Lung (tissue), 12 donors: ENCODE results near the gene ZBTB49. TPM values are rescaled to one million over a fixed set of nuclear protein-coding genes. Genes with fewer than 3 reads are reported as not detected.

ENCODE experiments used
- ATAC-seq: fragments of 200-7000 bp; cut with Tn5 transposase; one replicate; pipeline ENCODE4 v1.9.1; 2020; ENCODE audit warnings: moderate number of reproducible peaks; ENCODE audit not compliant: insufficient read depth, low FRiP score
- DNase-seq, 3 donors: peaks; one replicate each; pipeline ENCODE4 v3.0.0-alpha.2; 2013 to 2017
- H3K27ac ChIP-seq, 2 donors: one replicate each; pipeline ENCODE4 v1.5.1; 2013; ENCODE audit warnings: mild to moderate bottlenecking in 2 of 2, moderate library complexity in 2 of 2, control low read depth in 1 of 2, inconsistent platforms in 1 of 2, low read depth in 1 of 2, low read length in 1 of 2
- H3K27me3 ChIP-seq, 3 donors: one replicate each; pipeline ENCODE4 v1.5.1; 2013; ENCODE audit warnings: low read length in 2 of 3; ENCODE audit not compliant: control insufficient read depth in 3 of 3, insufficient read depth in 3 of 3
- H3K36me3 ChIP-seq, 4 donors: one replicate each; pipeline ENCODE4 v1.5.1; 2013; ENCODE audit warnings: low read length in 4 of 4, mild to moderate bottlenecking in 1 of 4, moderate library complexity in 1 of 4; ENCODE audit not compliant: control insufficient read depth in 4 of 4, insufficient read depth in 4 of 4
- H3K4me1 ChIP-seq, 5 donors: one replicate each; pipeline ENCODE4 v1.5.1; 2013; ENCODE audit warnings: low read length in 5 of 5, mild to moderate bottlenecking in 2 of 5, moderate library complexity in 1 of 5; ENCODE audit not compliant: control insufficient read depth in 5 of 5, insufficient read depth in 5 of 5
- H3K4me3 ChIP-seq: one replicate; pipeline ENCODE4 v1.5.1; 2013; ENCODE audit warnings: mild to moderate bottlenecking, control low read depth, moderate library complexity
- H3K9ac ChIP-seq, 2 donors: one replicate each; pipeline ENCODE4 v1.5.1; 2013; ENCODE audit warnings: low read length in 2 of 2, control low read depth in 1 of 2; ENCODE audit not compliant: insufficient read depth in 1 of 2
- H3K9me3 ChIP-seq, 4 donors: one replicate each; pipeline ENCODE4 v1.5.1; 2013; ENCODE audit warnings: low read length in 3 of 4, mild to moderate bottlenecking in 1 of 4, moderate library complexity in 1 of 4; ENCODE audit not compliant: control insufficient read depth in 4 of 4, insufficient read depth in 3 of 4
- WGBS, 2 donors: extraction: QIAGEN DNeasy Blood & Tissue Kit; methylation state at CpG; one replicate each; pipeline ENCODE4 v1.1.7; 2013; 5-methylcytosine and 5-hydroxymethylcytosine counted together
- polyA plus RNA-seq, 2 donors: library from polyadenylated mRNA; stranded (reverse); fragments of 200-250 nt; gene quantifications; one replicate each; pipeline ENCODE4 v1.2.1, GENCODE V29; 2013
- total RNA-seq, 2 donors: library from RNA; depleted of rRNA in 1 of 2; stranded (reverse); fragments of >200 nt in 1 of 2; gene quantifications; one replicate each; pipeline ENCODE4 v1.2.1, GENCODE V29; 2014 to 2021
- TF ChIP-seq, protein P1 (sequence below): IDR thresholded peaks from 2 replicates; pipeline ENCODE4 v1.5.1; 2012; ENCODE audit warnings: mild to moderate bottlenecking; ENCODE audit errors: control extremely low read depth, extremely low read depth
- donor health status: control.
- donor health status: control.
- donor health status: Bipolar disorder and iron deficiency.
- donor health status: healthy.
- donor health status: DM: yes; HTN: yes; CAD: no.

ZBTB49 gene
- total and polyA plus RNA-seq, 4 donors = 1.8 to 9.0 (median 4.1) TPM

DNA sequence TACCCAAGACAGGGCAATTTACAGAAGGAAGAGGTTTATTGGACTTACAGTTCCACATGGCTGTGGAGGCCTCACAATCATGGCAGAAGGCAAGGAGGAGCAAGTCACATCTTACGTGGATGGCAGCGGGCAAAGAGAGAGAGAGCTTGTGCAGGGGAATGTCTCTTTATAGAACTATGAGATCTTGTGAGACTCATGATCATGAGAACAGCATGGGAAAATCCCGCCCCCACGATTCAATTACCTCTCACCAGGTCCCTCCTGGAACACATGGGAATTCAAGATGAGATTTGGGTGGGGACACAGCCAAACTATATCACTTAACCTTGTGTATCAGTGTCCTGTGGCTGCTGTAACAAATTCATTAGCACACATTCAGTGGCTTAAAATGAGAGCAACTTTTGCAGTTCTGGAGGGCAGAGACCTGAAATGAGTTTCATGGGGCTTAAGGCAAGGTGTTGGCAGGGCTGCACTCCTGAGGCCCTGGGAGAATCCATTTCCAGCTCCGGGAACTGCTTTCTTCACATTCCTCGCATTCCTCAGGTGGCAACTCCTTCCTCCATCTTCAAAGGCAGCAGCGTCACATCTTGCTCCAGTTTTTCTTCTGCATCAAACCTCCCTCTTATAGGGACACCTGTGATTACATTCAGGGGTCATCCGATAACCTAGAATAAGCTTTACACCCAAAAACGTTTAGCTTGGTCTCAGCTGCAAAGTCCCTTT is 74.6 kb downstream of the ZBTB49 start:
- ATAC-seq = no peak

DNA sequence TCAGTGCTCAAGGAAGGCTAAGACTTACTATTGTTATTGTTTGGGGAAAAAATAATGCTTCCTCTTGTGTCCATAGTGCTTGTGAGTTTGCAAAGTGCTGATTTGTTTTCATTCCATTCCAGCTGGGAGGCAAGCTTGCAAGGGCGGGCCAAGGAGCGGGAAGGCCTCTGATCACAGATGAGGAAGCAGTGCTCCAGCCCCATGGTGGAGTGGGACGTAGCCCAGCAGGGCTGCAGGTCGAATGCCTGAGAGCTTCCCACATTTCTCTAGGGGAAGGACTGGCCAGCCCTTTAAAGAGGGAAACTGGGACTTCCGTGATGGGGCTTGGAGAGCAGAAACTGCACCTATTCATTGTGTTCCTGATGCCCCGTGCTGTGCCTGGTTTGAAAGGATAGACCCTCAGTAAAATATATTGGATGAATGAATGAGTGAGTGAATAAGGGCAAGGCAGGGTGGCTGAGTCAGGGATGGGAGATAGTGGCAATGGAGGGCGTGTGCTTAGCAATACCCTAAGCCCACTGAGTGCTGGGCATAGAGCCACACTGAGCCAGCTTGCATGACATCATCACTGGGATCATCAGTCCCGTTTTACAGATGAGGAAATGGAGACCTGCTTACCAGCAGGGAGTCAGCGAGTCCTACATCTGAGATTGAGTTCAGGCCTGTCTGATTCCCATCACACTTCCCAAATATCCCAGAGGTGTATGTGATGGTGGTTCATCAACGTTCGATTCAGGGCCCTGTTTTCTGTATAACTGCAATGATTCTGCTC is 78.9 kb downstream of the ZBTB49 start:
- Histone ChIP-seq H3K27me3 (no peaks in the 10 kb centered on the region), H3K9ac (no peak overlapping the region), H3K36me3 (no peaks in the 10 kb centered on the region), H3K27ac (no peak overlapping the region), H3K4me1 (no peaks in the 10 kb centered on the region), H3K4me3 (peak overlapping the region; percentile 8), H3K9me3 (peaks cover 0 to 7% (median 0%) of the 10 kb centered on the region in 4 donors)
- no peak for DNase-seq
- 72 to 81% methylated on average over 11 of the region's 11 CpGs for WGBS, 2 donors
- TF ChIP-seq, protein P1, sequence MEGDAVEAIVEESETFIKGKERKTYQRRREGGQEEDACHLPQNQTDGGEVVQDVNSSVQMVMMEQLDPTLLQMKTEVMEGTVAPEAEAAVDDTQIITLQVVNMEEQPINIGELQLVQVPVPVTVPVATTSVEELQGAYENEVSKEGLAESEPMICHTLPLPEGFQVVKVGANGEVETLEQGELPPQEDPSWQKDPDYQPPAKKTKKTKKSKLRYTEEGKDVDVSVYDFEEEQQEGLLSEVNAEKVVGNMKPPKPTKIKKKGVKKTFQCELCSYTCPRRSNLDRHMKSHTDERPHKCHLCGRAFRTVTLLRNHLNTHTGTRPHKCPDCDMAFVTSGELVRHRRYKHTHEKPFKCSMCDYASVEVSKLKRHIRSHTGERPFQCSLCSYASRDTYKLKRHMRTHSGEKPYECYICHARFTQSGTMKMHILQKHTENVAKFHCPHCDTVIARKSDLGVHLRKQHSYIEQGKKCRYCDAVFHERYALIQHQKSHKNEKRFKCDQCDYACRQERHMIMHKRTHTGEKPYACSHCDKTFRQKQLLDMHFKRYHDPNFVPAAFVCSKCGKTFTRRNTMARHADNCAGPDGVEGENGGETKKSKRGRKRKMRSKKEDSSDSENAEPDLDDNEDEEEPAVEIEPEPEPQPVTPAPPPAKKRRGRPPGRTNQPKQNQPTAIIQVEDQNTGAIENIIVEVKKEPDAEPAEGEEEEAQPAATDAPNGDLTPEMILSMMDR = no peak
- no peak for ATAC-seq

More for the DNA sequence above, 74.6 kb downstream of the ZBTB49 start:
- no peak overlapping the region for H3K4me3 ChIP-seq
- TF ChIP-seq, protein P1 = no peak
- H3K36me3 ChIP-seq = no peaks in the 10 kb centered on the region
- H3K27me3 ChIP-seq = no peaks in the 10 kb centered on the region
- H3K27ac ChIP-seq = no peak overlapping the region
- H3K9ac ChIP-seq = no peak overlapping the region
- H3K4me1 ChIP-seq = no peaks in the 10 kb centered on the region
- peak in 2 of 3 donors; percentile 18 to 23 for DNase-seq
- WGBS, 2 donors = 72 to 80% methylated on average over 9 of the region's 9 CpGs
- H3K9me3 ChIP-seq = peaks cover 0 to 7% (median 0%) of the 10 kb centered on the region in 4 donors

Other genes starting within 250 kb of the ZBTB49 start
- gene OTOP1, start 63.3 kb upstream of the ZBTB49 start, total RNA-seq = not detected
- gene OTOP1, start 63.3 kb upstream of the ZBTB49 start, polyA plus RNA-seq = not detected
- 10 to 100 TPM; 28.2 to 31.3 TPM for gene TMEM128, start 42.0 kb upstream of the ZBTB49 start, total RNA-seq
- 10 to 100 TPM; 27.5 to 30.1 TPM for gene TMEM128, start 42.0 kb upstream of the ZBTB49 start, polyA plus RNA-seq
- gene LYAR, start 97 bp upstream of the ZBTB49 start, total RNA-seq = 10 to 100 TPM in 1 of 2 donors, 1 to 10 TPM in 1; 9.3 to 11.8 TPM
- gene LYAR, start 97 bp upstream of the ZBTB49 start, polyA plus RNA-seq = 10 to 100 TPM; 17.0 to 19.5 TPM
- gene NSG1, start 96.9 kb downstream of the ZBTB49 start, total RNA-seq = 10 to 100 TPM in 1 of 2 donors, 1 to 10 TPM in 1; 2.4 to 22.4 TPM
- gene NSG1, start 96.9 kb downstream of the ZBTB49 start, polyA plus RNA-seq = under 1 TPM; 0.39 to 0.77 TPM